RWPE1 (cell line): ENCODE results near the gene ZIC1.

Experiments
- CTCF ChIA-PET: fragments of 350-600 bp; sonication (Branson Sonifier 250); formaldehyde crosslinking; extraction: SDS; loops from one replicate; lab custom pipeline; 2021; lab: Yijun Ruan, JAX
- POLR2A ChIA-PET: fragments of 400-600 bp; formaldehyde crosslinking; extraction: SDS; loops from one replicate; lab custom pipeline; 2020; ENCODE audit warnings: antibody characterized with exemption; ENCODE audit not compliant: low non-redundant PET; lab: Yijun Ruan, JAX
- DNase-seq: peaks from one replicate; pipeline ENCODE4 v3.0.0; 2012; ENCODE audit warnings: low spot score
- H3K27ac ChIP-seq: fragments of 450-650 bp; 2 replicates; pipeline ENCODE4 v1.5.1; 2017
- CTCF ChIP-seq: fragments of 450-650 bp; conservative IDR thresholded peaks from 2 replicates; pipeline ENCODE4 v1.5.1; 2017; ENCODE audit warnings: low read depth, mild to moderate bottlenecking

Gene ZIC1

GRCh38 chr3:147404000-147404799 lies 5.0 kb upstream of the ZIC1 start:
- H3K27ac ChIP-seq, result no peak overlapping the region
- no peak for DNase-seq
- ChIA-PET CTCF (no interaction called here), POLR2A (no interaction called here)
- TF ChIP-seq CTCF, result no peak

- ChIA-PET CTCF (no interaction called here), POLR2A (no interaction called here)
- no peak for TF ChIP-seq CTCF
- no peak for DNase-seq
- no peak overlapping the region for H3K27ac ChIP-seq
Observed at GRCh38 chr3:147404800-147405230, 4.3 kb upstream of the ZIC1 start.

- no peak overlapping the region for H3K27ac ChIP-seq
- TF ChIP-seq CTCF, result no peak
- ChIA-PET POLR2A (no interaction called here), CTCF (interaction anchor here (0.7 kb wide), 1 partner anchor 329 kb away, joined by 3 read pairs; no protein-coding TSS in a partner anchor)
- DNase-seq, result no peak
Observed at GRCh38 chr3:147405231-147406027, 3.7 kb upstream of the ZIC1 start.

GRCh38 chr3:147406028-147406931 lies 2.9 kb upstream of the ZIC1 start, which contains the start of gene ZIC4:
Gene ZIC4 (minus strand): TSS chr3:147406543. CDS start chr3:147402797, 3,746 bp downstream.
- no peak within 1 kb of the TSS for H3K27ac ChIP-seq
- TF ChIP-seq CTCF, result no peak
- ChIA-PET POLR2A (no interaction called here), CTCF (interaction anchor here (0.7 kb wide), 1 partner anchor 328 kb away, joined by 3 read pairs; no protein-coding TSS in a partner anchor)
- DNase-seq, result no peak

GRCh38 chr3:147407114-147407497 lies 2.1 kb upstream of the ZIC1 start:
- ChIA-PET CTCF (no interaction called here), POLR2A (no interaction called here)
- no peak for TF ChIP-seq CTCF
- no peak for DNase-seq
- H3K27ac ChIP-seq, result no peak overlapping the region
